RWPE2 (cell line): ENCODE measurements around the gene SLC17A6.

Source experiments
- ATAC-seq: fragments of 200-7000 bp; cut with Tn5 transposase; 3 replicates; pipeline ENCODE4 v1.9.1; 2021; ENCODE audit warnings: low read depth
- DNase-seq: peaks from one replicate; pipeline ENCODE4 v3.0.0-alpha.2; 2020; ENCODE audit warnings: low spot score
- H3K27ac ChIP-seq: fragments of 450-650 bp; 2 replicates; pipeline ENCODE4 v1.5.1; 2017; ENCODE audit warnings: mild to moderate bottlenecking; ENCODE audit not compliant: poor library complexity, severe bottlenecking
- H3K27me3 ChIP-seq: fragments of 250-450 bp; sonication (Bioruptor Pico); 2 replicates; pipeline ENCODE4 v1.5.1; 2021; ENCODE audit warnings: mild to moderate bottlenecking, moderate library complexity; ENCODE audit not compliant: insufficient read depth, poor library complexity, severe bottlenecking
- H3K36me3 ChIP-seq: fragments of 250-450 bp; sonication (Bioruptor Pico); 2 replicates; pipeline ENCODE4 v1.5.1; 2020; ENCODE audit warnings: low read depth, mild to moderate bottlenecking, moderate library complexity
- H3K4me1 ChIP-seq: fragments of 250-450 bp; sonication (Bioruptor Pico); 2 replicates; pipeline ENCODE4 v1.5.1; 2021; ENCODE audit warnings: mild to moderate bottlenecking, moderate library complexity; ENCODE audit not compliant: insufficient read depth, poor library complexity, severe bottlenecking
- H3K4me3 ChIP-seq: fragments of 250-450 bp; sonication (Bioruptor Pico); 2 replicates; pipeline ENCODE4 v1.5.1; 2021; ENCODE audit warnings: mild to moderate bottlenecking, moderate library complexity; ENCODE audit not compliant: severe bottlenecking
- H3K9me3 ChIP-seq: fragments of 250-450 bp; sonication (Bioruptor Pico); 2 replicates; pipeline ENCODE4 v1.5.1; 2021; ENCODE audit warnings: mild to moderate bottlenecking, moderate library complexity; ENCODE audit not compliant: severe bottlenecking
- CTCF ChIP-seq: fragments of 450-650 bp; IDR thresholded peaks from one replicate; pipeline ENCODE4 v1.5.1; 2017; ENCODE audit warnings: mild to moderate bottlenecking, moderate library complexity; ENCODE audit not compliant: poor library complexity, severe bottlenecking

Gene SLC17A6

GRCh38 chr11:22405377-22405776, 67.2 kb downstream of the SLC17A6 start:
- no peaks in the 10 kb centered on the region for H3K4me1 ChIP-seq
- no peak overlapping the region for H3K4me3 ChIP-seq
- H3K36me3 ChIP-seq, result no peaks in the 10 kb centered on the region
- no peaks in the 10 kb centered on the region for H3K9me3 ChIP-seq
- no peak for TF ChIP-seq CTCF
- ATAC-seq, result no peak
- DNase-seq, result no peak
- no peaks in the 10 kb centered on the region for H3K27me3 ChIP-seq
- no peak overlapping the region for H3K27ac ChIP-seq

- Histone ChIP-seq H3K4me3 (no peak overlapping the region), H3K36me3 (no peaks in the 10 kb centered on the region), H3K4me1 (no peaks in the 10 kb centered on the region), H3K27me3 (no peaks in the 10 kb centered on the region), H3K27ac (no peak overlapping the region), H3K9me3 (no peaks in the 10 kb centered on the region)
- DNase-seq, result no peak
- no peak for ATAC-seq
- TF ChIP-seq CTCF, result no peak
Measured at GRCh38 chr11:22407267-22407666, 69.1 kb downstream of the SLC17A6 start.

- Histone ChIP-seq H3K36me3 (no peaks in the 10 kb centered on the region), H3K27ac (no peak overlapping the region), H3K9me3 (no peaks in the 10 kb centered on the region), H3K27me3 (no peaks in the 10 kb centered on the region), H3K4me3 (no peak overlapping the region), H3K4me1 (no peaks in the 10 kb centered on the region)
- no peak for ATAC-seq
- no peak for DNase-seq
- TF ChIP-seq CTCF, result no peak
Measured at GRCh38 chr11:22407921-22408320, 69.7 kb downstream of the SLC17A6 start.

GRCh38 chr11:22415476-22415875, 77.3 kb downstream of the SLC17A6 start:
- Histone ChIP-seq H3K4me1 (no peaks in the 10 kb centered on the region), H3K36me3 (no peaks in the 10 kb centered on the region), H3K9me3 (no peaks in the 10 kb centered on the region), H3K4me3 (no peak overlapping the region), H3K27me3 (no peaks in the 10 kb centered on the region), H3K27ac (no peak overlapping the region)
- DNase-seq (no peak), ATAC-seq (no peak)
- TF ChIP-seq CTCF, result no peak

GRCh38 chr11:22416462-22416861, 78.3 kb downstream of the SLC17A6 start:
- Histone ChIP-seq H3K9me3 (no peaks in the 10 kb centered on the region), H3K36me3 (no peaks in the 10 kb centered on the region), H3K4me3 (no peak overlapping the region), H3K4me1 (no peaks in the 10 kb centered on the region), H3K27me3 (no peaks in the 10 kb centered on the region), H3K27ac (no peak overlapping the region)
- no peak for DNase-seq
- no peak for ATAC-seq
- no peak for TF ChIP-seq CTCF
